MM.1S (cell line): Measurements from ENCODE around the gene RPL11.

Experiments
- DNase-seq: peaks from one replicate; pipeline ENCODE4 v3.0.0-alpha.2; 2015
- H2AFZ ChIP-seq: fragments of 300-600 bp; sonication (generic); 2 replicates; pipeline ENCODE4 v1.6.0; 2016; ENCODE audit warnings: antibody characterized with exemption, low read length
- H3F3A ChIP-seq: fragments of 300-600 bp; sonication (generic); 2 replicates; pipeline ENCODE4 v1.6.1; 2016; ENCODE audit warnings: mild to moderate bottlenecking, antibody characterized with exemption, low read length, moderate library complexity, mixed read lengths; ENCODE audit not compliant: insufficient read depth
- H3K27ac ChIP-seq: fragments of 300-600 bp; sonication (generic); 2 replicates; pipeline ENCODE4 v1.5.1; 2016; ENCODE audit warnings: mild to moderate bottlenecking, low read length
- H3K27me3 ChIP-seq: fragments of 300-600 bp; sonication (generic); replicated peaks from 2 replicates; pipeline ENCODE4 v1.6.0; 2016; ENCODE audit warnings: low read length; ENCODE audit not compliant: insufficient read depth
- H3K36me3 ChIP-seq: fragments of 300-600 bp; sonication (generic); replicated peaks from 2 replicates; pipeline ENCODE4 v1.6.1; 2016; ENCODE audit warnings: mild to moderate bottlenecking, low read length, mixed read lengths; ENCODE audit not compliant: insufficient read depth
- H3K4me1 ChIP-seq: fragments of 300-600 bp; sonication (generic); 2 replicates; pipeline ENCODE4 v1.6.1; 2016; ENCODE audit warnings: low read length, mixed read lengths
- H3K4me2 ChIP-seq: fragments of 300-600 bp; sonication (generic); 2 replicates; pipeline ENCODE4 v1.6.0; 2016; ENCODE audit warnings: low read depth, low read length
- H3K4me3 ChIP-seq: fragments of 300-600 bp; sonication (generic); 2 replicates; pipeline ENCODE4 v1.5.1; 2016; ENCODE audit warnings: low read length, mixed read lengths
- H3K79me2 ChIP-seq: fragments of 300-600 bp; sonication (generic); 2 replicates; pipeline ENCODE4 v1.6.1; 2016; ENCODE audit warnings: mixed run types, low read length, mixed read lengths
- H3K9ac ChIP-seq: fragments of 300-600 bp; sonication (generic); 2 replicates; pipeline ENCODE4 v1.6.1; 2016; ENCODE audit warnings: low read length, mixed read lengths
- H3K9me2 ChIP-seq: fragments of 300-600 bp; sonication (generic); replicated peaks from 2 replicates; pipeline ENCODE4 v1.6.1; 2016; ENCODE audit warnings: mild to moderate bottlenecking, low read length, mixed read lengths; ENCODE audit not compliant: insufficient read depth
- H3K9me3 ChIP-seq: fragments of 300-600 bp; sonication (generic); replicated peaks from 2 replicates; pipeline ENCODE4 v1.6.1; 2016; ENCODE audit warnings: mild to moderate bottlenecking, low read length, mixed read lengths; ENCODE audit not compliant: insufficient read depth
- H4K20me1 ChIP-seq: fragments of 300-600 bp; sonication (generic); 2 replicates; pipeline ENCODE4 v1.6.1; 2016; ENCODE audit warnings: mild to moderate bottlenecking, low read length, moderate library complexity, mixed read lengths; ENCODE audit not compliant: insufficient read depth
- CTCF ChIP-seq: fragments of 300-600 bp; sonication (generic); IDR thresholded peaks from 2 replicates; pipeline ENCODE4 v1.5.1; 2016; ENCODE audit warnings: antibody characterized with exemption, low read length, mixed read lengths
- EZH2 ChIP-seq: fragments of 300-600 bp; sonication (generic); optimal IDR thresholded peaks from 2 replicates; pipeline ENCODE3; 2017; ENCODE audit warnings: low read depth, mild to moderate bottlenecking, antibody characterized with exemption, low read length, mixed read lengths
- EZH2phosphoT487 ChIP-seq: fragments of 300-600 bp; sonication (generic); IDR thresholded peaks from 2 replicates; pipeline ENCODE4 v1.6.1; 2018; ENCODE audit warnings: antibody characterized with exemption, low read length

Gene RPL11

DNA sequence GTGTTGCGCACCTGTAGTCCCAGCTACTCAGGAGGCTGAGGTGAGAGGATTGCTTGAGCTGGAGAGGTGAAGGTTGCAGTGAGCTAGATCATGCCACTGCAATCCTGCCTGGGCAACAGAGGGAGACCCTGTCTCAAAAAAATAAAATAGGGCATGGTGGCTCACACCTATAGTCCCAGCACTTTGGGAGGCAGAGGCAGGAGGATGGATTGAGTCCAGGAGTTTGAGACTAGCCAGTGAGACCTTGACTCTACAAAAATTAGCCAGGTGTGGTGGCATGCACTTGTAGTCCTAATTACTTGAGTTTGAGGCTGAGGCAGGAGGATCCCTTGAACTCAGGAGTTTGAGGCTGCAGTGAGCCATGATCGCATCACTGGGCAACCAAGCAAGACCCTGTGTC is 9.7 kb downstream of the RPL11 start:
- Histone ChIP-seq H2AFZ (no peak overlapping the region), H3K9ac (no peak overlapping the region), H3K9me2 (no peaks in the 10 kb centered on the region), H3K4me3 (no peak overlapping the region), H4K20me1 (peaks cover 29% of the 10 kb centered on the region), H3K27ac (no peak overlapping the region), H3K36me3 (peaks cover 25% of the 10 kb centered on the region), H3K27me3 (no peaks in the 10 kb centered on the region), H3K4me1 (no peaks in the 10 kb centered on the region), H3K4me2 (no peak overlapping the region), H3K9me3 (no peaks in the 10 kb centered on the region), H3K79me2 (peaks cover 54% of the 10 kb centered on the region), H3F3A (peaks cover 8% of the 10 kb centered on the region; the same call in 1 of the 2 replicates)
- TF ChIP-seq EZH2 (no peak), EZH2phosphoT487 (no peak), CTCF (no peak)
- DNase-seq = no peak

GRCh38 chr1:23701996-23702395 is 10.4 kb downstream of the RPL11 start:
- Histone ChIP-seq H3K27ac (no peak overlapping the region), H3F3A (peaks cover 4% of the 10 kb centered on the region; the same call in 1 of the 2 replicates), H3K36me3 (peaks cover 19% of the 10 kb centered on the region), H4K20me1 (peaks cover 23% of the 10 kb centered on the region), H3K9me3 (no peaks in the 10 kb centered on the region), H3K4me3 (no peak overlapping the region), H3K79me2 (peaks cover 47% of the 10 kb centered on the region), H2AFZ (no peak overlapping the region), H3K9ac (no peak overlapping the region), H3K4me1 (no peaks in the 10 kb centered on the region), H3K9me2 (no peaks in the 10 kb centered on the region), H3K27me3 (no peaks in the 10 kb centered on the region), H3K4me2 (no peak overlapping the region)
- DNase-seq = no peak
- TF ChIP-seq EZH2phosphoT487 = no peak
- TF ChIP-seq EZH2 = no peak
- TF ChIP-seq CTCF = no peak

DNA sequence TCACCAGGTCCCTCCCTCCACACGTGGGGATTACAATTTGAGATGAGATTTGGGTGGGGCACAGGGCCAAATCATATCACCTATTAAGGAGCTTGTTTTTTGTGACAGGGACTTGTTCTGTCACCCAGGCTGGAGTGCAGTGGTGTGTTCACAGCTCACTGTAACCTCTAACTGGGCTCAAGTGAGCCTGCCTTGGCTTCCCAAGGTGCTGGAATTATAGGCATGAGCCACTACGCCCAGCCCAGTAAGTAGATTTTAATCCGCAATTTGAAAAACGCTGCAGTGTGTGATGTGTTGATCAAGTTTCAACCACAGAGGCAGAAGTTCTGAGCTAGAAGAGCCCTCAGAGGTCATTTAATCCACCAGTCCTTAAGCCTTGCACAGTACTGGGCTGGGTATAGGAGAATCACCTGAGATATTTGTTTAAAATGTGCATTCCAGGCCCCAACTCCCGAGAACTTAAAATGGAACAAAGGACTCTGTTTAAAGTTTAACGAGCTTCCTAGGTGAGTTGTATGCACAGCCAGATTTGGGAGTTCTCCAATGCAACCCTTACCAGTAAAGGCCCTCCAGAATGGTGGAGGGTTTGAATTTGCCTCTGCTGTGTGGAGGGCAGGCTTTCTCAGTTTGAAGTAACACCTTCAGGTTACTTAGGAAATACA is 13.4 kb downstream of the RPL11 start:
- Histone ChIP-seq H3K4me1 (no peaks in the 10 kb centered on the region), H3K9me2 (no peaks in the 10 kb centered on the region), H3K9me3 (no peaks in the 10 kb centered on the region), H3K4me3 (no peak overlapping the region), H3K79me2 (peaks cover 17% of the 10 kb centered on the region), H4K20me1 (peaks cover under 1% of the 10 kb centered on the region), H3K36me3 (peaks cover 4% of the 10 kb centered on the region), H3K27ac (no peak overlapping the region), H3F3A (peaks cover 4% of the 10 kb centered on the region; the same call in 1 of the 2 replicates), H2AFZ (no peak overlapping the region), H3K9ac (no peak overlapping the region), H3K27me3 (no peaks in the 10 kb centered on the region), H3K4me2 (no peak overlapping the region)
- DNase-seq = no peak
- TF ChIP-seq EZH2phosphoT487 (no peak), EZH2 (no peak), CTCF (no peak)
